OCI-LY7 (cell line): ENCODE data around the gene PATJ. TPM values are rescaled to one million over a fixed set of nuclear protein-coding genes. Genes with fewer than 3 reads are reported as not detected.
"Not testable (repeated sequence)": the region's sequence is repeated elsewhere in the genome, so short reads cannot be mapped to it uniquely, and the experiment has no call there.

ENCODE experiments used
- BruUV-seq: library from RNA; stranded (reverse); fragments of 400-500 nt; replicated peaks from 2 replicates; lab custom pipeline; 2021; lab: Mats Ljungman, UMichigan
- CTCF ChIA-PET: fragments of 300-600 bp; sonication (Branson Sonifier 250); formaldehyde crosslinking; loops from one replicate; lab custom pipeline; 2022; ENCODE audit warnings: antibody characterized with exemption; ENCODE audit not compliant: unreplicated experiment; lab: Charles Lee
- POLR2A ChIA-PET: fragments of 300-600 bp; sonication (Branson Sonifier 250); formaldehyde crosslinking; loops from one replicate; lab custom pipeline; 2022; ENCODE audit warnings: antibody characterized with exemption; lab: Charles Lee
- DNase-seq: peaks from one replicate; pipeline ENCODE4 v3.0.0-alpha.2; 2015; ENCODE audit warnings: low spot score
- H2AFZ ChIP-seq: fragments of 200-600 bp; sonication (generic), shearing (Covaris generic); 2 replicates; pipeline ENCODE4 v1.6.1; 2014; ENCODE audit warnings: mild to moderate bottlenecking, antibody characterized with exemption, low read length, moderate library complexity
- H3K27ac ChIP-seq: fragments of 200-600 bp; sonication (generic); 2 replicates; pipeline ENCODE4 v1.5.1; 2014; ENCODE audit warnings: mixed run types, low read depth, mild to moderate bottlenecking, moderate library complexity, low read length, inconsistent platforms; ENCODE audit not compliant: poor library complexity, severe bottlenecking
- H3K36me3 ChIP-seq: fragments of 200-600 bp; sonication (generic); 2 replicates; pipeline ENCODE4 v1.6.1; 2014; ENCODE audit warnings: mild to moderate bottlenecking, antibody characterized with exemption, low read length, moderate library complexity, mixed read lengths; ENCODE audit not compliant: insufficient read depth
- H3K4me1 ChIP-seq: fragments of 200-600 bp; sonication (generic); 2 replicates; pipeline ENCODE4 v1.5.1; 2014; ENCODE audit warnings: mild to moderate bottlenecking, low read length; ENCODE audit not compliant: insufficient read depth, poor library complexity, severe bottlenecking
- H3K4me2 ChIP-seq: fragments of 200-600 bp; sonication (generic); 2 replicates; pipeline ENCODE4 v1.6.1; 2014; ENCODE audit warnings: mild to moderate bottlenecking, low read length
- H3K4me3 ChIP-seq: fragments of 200-600 bp; sonication (generic); 2 replicates; pipeline ENCODE4 v1.5.1; 2014; ENCODE audit warnings: mild to moderate bottlenecking, low read depth, low read length; ENCODE audit not compliant: poor library complexity, severe bottlenecking
- H3K79me2 ChIP-seq: fragments of 200-600 bp; sonication (generic); 2 replicates; pipeline ENCODE4 v1.6.1; 2016; ENCODE audit warnings: low read depth, mild to moderate bottlenecking, low read length, moderate library complexity, mixed read lengths; ENCODE audit not compliant: insufficient read depth
- H3K9me2 ChIP-seq: fragments of 200-600 bp; sonication (generic); 2 replicates; pipeline ENCODE4 v1.6.1; 2016; ENCODE audit warnings: mild to moderate bottlenecking, low read length, mixed read lengths; ENCODE audit not compliant: insufficient read depth
- H3K9me3 ChIP-seq: fragments of 200-600 bp; sonication (generic); 2 replicates; pipeline ENCODE4 v1.6.1; 2014; ENCODE audit warnings: mild to moderate bottlenecking, mixed run types, low read length, mixed read lengths
- H4K20me1 ChIP-seq: fragments of 200-600 bp; sonication (generic); 2 replicates; pipeline ENCODE4 v1.6.1; 2014; ENCODE audit warnings: mild to moderate bottlenecking, antibody characterized with exemption, low read length, moderate library complexity, mixed read lengths; ENCODE audit not compliant: insufficient read depth
- EZH2phosphoT487 ChIP-seq: fragments of 200-600 bp; sonication (generic); IDR thresholded peaks from 2 replicates; pipeline ENCODE4 v1.6.1; 2018; ENCODE audit warnings: low read depth, borderline replicate concordance, mild to moderate bottlenecking, mixed run types, antibody characterized with exemption, low read length, moderate library complexity, mixed read lengths
- intact Hi-C: fragments of 100-400 bp; cut with micrococcal nuclease; formaldehyde crosslinking; loops from one replicate; pipeline ENCODE4 v1.10.0; 2022; ENCODE audit not compliant: unreplicated experiment
- total RNA-seq, 2 experiments: library from RNA; depleted of rRNA in 1 of 2; stranded (reverse); fragments of >200 nt in 1 of 2; shearing (Covaris generic) in 1 of 2; gene quantifications; 2 replicates each; pipeline ENCODE4 v1.2.3, GENCODE V29; 2014 to 2022
- TF ChIP-seq, protein P1 (sequence below): fragments of 200-600 bp; sonication (generic); conservative IDR thresholded peaks from 2 replicates; pipeline ENCODE4 v1.5.1; 2014; ENCODE audit warnings: mild to moderate bottlenecking, antibody characterized with exemption, low read length, moderate library complexity, mixed read lengths

The PATJ gene
- total RNA-seq, 2 experiments from 2014 or later, result 0.95 to 4.0 TPM

DNA sequence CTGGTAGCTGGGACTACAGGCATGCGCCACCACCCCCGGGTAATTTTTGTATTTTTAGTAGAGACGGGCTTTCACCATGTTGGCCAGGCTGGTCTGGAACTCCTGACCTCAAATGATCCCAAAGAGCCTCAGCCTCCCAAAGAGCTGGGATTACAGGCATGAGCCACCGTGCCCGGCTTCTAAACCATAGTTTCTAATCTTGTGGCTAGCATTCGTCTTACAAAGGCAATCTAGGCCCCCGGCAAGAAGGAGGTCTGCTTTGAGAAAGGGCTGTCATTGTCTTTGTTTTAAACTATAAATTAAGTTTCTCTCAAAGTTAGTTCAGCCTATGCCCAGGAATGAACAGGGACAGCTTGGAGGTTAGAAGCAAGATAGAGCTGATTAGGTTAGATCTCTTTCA, 442.1 kb downstream of the PATJ start:
- H3K4me3 ChIP-seq, result no peak overlapping the region
- H3K9me2 ChIP-seq, result no peaks in the 10 kb centered on the region
- DNase-seq, result no peak
- H3K9me3 ChIP-seq, result no peaks in the 10 kb centered on the region
- intact Hi-C loops, result no loop called here
- no peaks in the 10 kb centered on the region for H3K36me3 ChIP-seq
- H3K79me2 ChIP-seq, result no peaks in the 10 kb centered on the region
- ChIA-PET POLR2A (no interaction called here), CTCF (no interaction called here)
- no peaks in the 10 kb centered on the region for H3K4me1 ChIP-seq
- TF ChIP-seq, protein P1, sequence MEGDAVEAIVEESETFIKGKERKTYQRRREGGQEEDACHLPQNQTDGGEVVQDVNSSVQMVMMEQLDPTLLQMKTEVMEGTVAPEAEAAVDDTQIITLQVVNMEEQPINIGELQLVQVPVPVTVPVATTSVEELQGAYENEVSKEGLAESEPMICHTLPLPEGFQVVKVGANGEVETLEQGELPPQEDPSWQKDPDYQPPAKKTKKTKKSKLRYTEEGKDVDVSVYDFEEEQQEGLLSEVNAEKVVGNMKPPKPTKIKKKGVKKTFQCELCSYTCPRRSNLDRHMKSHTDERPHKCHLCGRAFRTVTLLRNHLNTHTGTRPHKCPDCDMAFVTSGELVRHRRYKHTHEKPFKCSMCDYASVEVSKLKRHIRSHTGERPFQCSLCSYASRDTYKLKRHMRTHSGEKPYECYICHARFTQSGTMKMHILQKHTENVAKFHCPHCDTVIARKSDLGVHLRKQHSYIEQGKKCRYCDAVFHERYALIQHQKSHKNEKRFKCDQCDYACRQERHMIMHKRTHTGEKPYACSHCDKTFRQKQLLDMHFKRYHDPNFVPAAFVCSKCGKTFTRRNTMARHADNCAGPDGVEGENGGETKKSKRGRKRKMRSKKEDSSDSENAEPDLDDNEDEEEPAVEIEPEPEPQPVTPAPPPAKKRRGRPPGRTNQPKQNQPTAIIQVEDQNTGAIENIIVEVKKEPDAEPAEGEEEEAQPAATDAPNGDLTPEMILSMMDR, result no peak
- TF ChIP-seq EZH2phosphoT487, result no peak
- H4K20me1 ChIP-seq, result no peaks in the 10 kb centered on the region
- no peak overlapping the region for H2AFZ ChIP-seq
- no peak overlapping the region for H3K27ac ChIP-seq
- H3K4me2 ChIP-seq, result no peak overlapping the region
- BruUV-seq, result no TSS peak

DNA sequence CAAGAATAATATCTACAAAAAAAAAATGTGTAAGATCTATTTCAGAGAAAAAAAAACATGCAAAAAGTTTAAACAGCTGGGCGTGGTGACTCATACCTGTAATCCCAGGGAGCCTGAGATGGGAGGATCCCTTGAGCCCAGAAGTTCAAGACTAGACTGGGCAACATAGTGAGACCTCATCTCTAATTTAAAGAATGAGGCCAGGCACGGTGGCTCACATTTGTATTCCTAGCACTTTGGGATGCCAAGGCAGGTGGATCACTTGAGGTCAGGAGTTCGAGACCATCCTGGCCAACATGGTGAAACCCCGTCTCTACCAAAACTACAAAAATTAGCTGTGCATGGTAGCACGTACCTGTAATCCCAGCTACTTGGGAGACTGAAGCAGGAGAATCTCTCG, 443.0 kb downstream of the PATJ start:
- CTCF ChIA-PET, result not testable (repeated sequence)

DNA sequence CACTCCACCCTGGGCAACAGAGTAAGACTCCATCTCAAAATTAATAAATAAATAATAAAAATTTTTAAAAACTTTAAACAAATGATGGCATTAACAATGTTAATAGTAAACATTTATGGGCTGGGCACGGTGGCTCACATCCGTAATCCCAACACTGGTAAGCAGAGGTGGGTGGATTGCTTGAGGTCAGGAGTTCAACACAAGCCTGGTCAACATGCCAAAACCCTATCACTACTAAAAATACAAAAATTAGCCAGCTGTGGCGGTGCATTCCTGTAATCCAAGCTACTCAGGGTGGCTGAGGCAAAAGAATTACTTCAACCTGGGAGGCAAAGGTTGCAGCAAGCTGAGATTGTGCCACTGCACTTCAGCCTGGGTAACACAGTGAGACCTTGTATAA, 443.4 kb downstream of the PATJ start:
- no TSS peak for BruUV-seq
- DNase-seq, result no peak
- no peaks in the 10 kb centered on the region for H4K20me1 ChIP-seq
- H3K9me3 ChIP-seq, result no peaks in the 10 kb centered on the region
- POLR2A ChIA-PET, result no interaction called here
- TF ChIP-seq EZH2phosphoT487, result no peak
- TF ChIP-seq, protein P1, result no peak
- H3K4me2 ChIP-seq, result no peak overlapping the region
- CTCF ChIA-PET, result no interaction called here
- intact Hi-C loops, result no loop called here
- H3K4me3 ChIP-seq, result no peak overlapping the region
- H3K9me2 ChIP-seq, result no peaks in the 10 kb centered on the region
- no peaks in the 10 kb centered on the region for H3K79me2 ChIP-seq
- no peaks in the 10 kb centered on the region for H3K36me3 ChIP-seq
- H3K27ac ChIP-seq, result no peak overlapping the region
- H3K4me1 ChIP-seq, result no peaks in the 10 kb centered on the region
- no peak overlapping the region for H2AFZ ChIP-seq

More for the DNA sequence above, 443.0 kb downstream of the PATJ start:
- H3K4me2 ChIP-seq, H3K4me1 ChIP-seq, H3K36me3 ChIP-seq, intact Hi-C loops, H3K9me3 ChIP-seq, BruUV-seq, H2AFZ ChIP-seq, POLR2A ChIA-PET, H3K27ac ChIP-seq, DNase-seq, H4K20me1 ChIP-seq, H3K9me2 ChIP-seq, H3K79me2 ChIP-seq, H3K4me3 ChIP-seq: not testable (repeated sequence)
